Gastroesophageal sphincter (tissue), 4 donors: ENCODE results near the gene SNTG2. TPM values are rescaled to one million over a fixed set of nuclear protein-coding genes. Genes with fewer than 3 reads are reported as not detected.
A peak's percentile ranks its signal among the peaks of the same experiment; 100 is the strongest.
"Not testable (repeated sequence)": the region's sequence is repeated elsewhere in the genome, so short reads cannot be mapped to it uniquely, and the experiment has no call there.

Experiments used
- ATAC-seq: fragments of 150-250 bp; one replicate; pipeline ENCODE4 v1.9.1; 2016; ENCODE audit warnings: mild to moderate bottlenecking, moderate library complexity
- H3K27ac ChIP-seq, 4 donors: fragments of 200-600 bp; sonication (generic) in 3 of 4; 1 replicate in 3 of 4; 2 replicates in 1 of 4; pipeline ENCODE4 v1.5.1; 2016 to 2019
- H3K27me3 ChIP-seq: fragments of 200-600 bp; sonication (generic); one replicate; pipeline ENCODE4 v1.5.1; 2019
- H3K36me3 ChIP-seq, 2 donors: fragments of 200-600 bp; sonication (generic); one replicate each; pipeline ENCODE4 v1.5.1; 2019; ENCODE audit warnings: control low read depth in 1 of 2
- H3K4me1 ChIP-seq, 3 donors: fragments of 200-600 bp; sonication (generic); 1 replicate in 2 of 3; 2 replicates in 1 of 3; pipeline ENCODE4 v1.5.1; 2016 to 2019; ENCODE audit warnings: control low read depth in 2 of 3
- H3K4me3 ChIP-seq, 2 donors: fragments of 200-600 bp; sonication (generic); one replicate each; pipeline ENCODE4 v1.5.1; 2019; ENCODE audit warnings: mild to moderate bottlenecking in 1 of 2, moderate library complexity in 1 of 2
- H3K9me3 ChIP-seq, 3 donors: fragments of 200-600 bp; sonication (generic); one replicate each; pipeline ENCODE4 v1.5.1; 2017 to 2019; ENCODE audit warnings: control low read depth in 2 of 3
- CTCF ChIP-seq, 4 experiments: fragments of 200-600 bp in 2 of 4; fragments of 450-650 bp in 2 of 4; sonication (generic) in 1 of 4; IDR thresholded peaks; one replicate each; pipeline ENCODE4 v1.5.1; 2017 to 2019; ENCODE audit warnings: antibody characterized with exemption in 4 of 4, mild to moderate bottlenecking in 2 of 4, moderate library complexity in 2 of 4
- EP300 ChIP-seq: sonication (generic); formaldehyde crosslinking; IDR thresholded peaks from one replicate; pipeline ENCODE4 v1.6.1; 2017; ENCODE audit warnings: antibody characterized with exemption, mild to moderate bottlenecking
- POLR2A ChIP-seq, 2 donors: fragments of 450-650 bp; IDR thresholded peaks; one replicate each; pipeline ENCODE4 v1.6.1; 2017; ENCODE audit warnings: antibody characterized with exemption in 2 of 2, mild to moderate bottlenecking in 2 of 2, moderate library complexity in 1 of 2
- POLR2AphosphoS5 ChIP-seq: sonication (generic); formaldehyde crosslinking; IDR thresholded peaks from one replicate; pipeline ENCODE4 v1.6.1; 2017; ENCODE audit warnings: antibody characterized with exemption
- WGBS, 2 donors: methylation state at CpG; one replicate each; pipeline ENCODE4 v1.1.5; 2018; ENCODE audit warnings: low coverage in 1 of 2; 5-methylcytosine and 5-hydroxymethylcytosine counted together
- total RNA-seq, 4 donors: library from RNA; depleted of rRNA; stranded (reverse); fragments of >200 nt; gene quantifications; one replicate each; pipeline ENCODE4 v1.1.0, GENCODE V29; 2016

The SNTG2 gene
- total RNA-seq, 4 donors from 2014 or later = 1.5 to 7.9 (median 4.3) TPM

GRCh38 chr2:1377473-1377872 lies 426.8 kb downstream of the SNTG2 start:
- H3K4me1 ChIP-seq = no peaks in the 10 kb centered on the region
- H3K27ac ChIP-seq = no peak overlapping the region
- peak overlapping the region in 1 of 2 donors; percentile 41 for H3K4me3 ChIP-seq
- 60 to 80% methylated on average over 1 of the region's 6 CpGs for WGBS, 2 donors
- peaks cover 11% of the 10 kb centered on the region for H3K27me3 ChIP-seq
- no peaks in the 10 kb centered on the region for H3K36me3 ChIP-seq
- ATAC-seq = no peak
- TF ChIP-seq POLR2A (IDR thresholded peaks at IDR 0.05) (no peak), CTCF (IDR thresholded peaks at IDR 0.05) (no peak), EP300 (no peak), POLR2AphosphoS5 (no peak)
- no peaks in the 10 kb centered on the region for H3K9me3 ChIP-seq

- H3K4me3 ChIP-seq = peak overlapping the region in 1 of 2 donors; percentile 41
- H3K4me1 ChIP-seq = no peaks in the 10 kb centered on the region
- no peak overlapping the region for H3K27ac ChIP-seq
- peaks cover 11% of the 10 kb centered on the region for H3K27me3 ChIP-seq
- H3K36me3 ChIP-seq = no peaks in the 10 kb centered on the region
- 73 to 94% methylated on average over 3 to 4 of the region's 17 CpGs for WGBS, 2 donors
- no peak for ATAC-seq
- H3K9me3 ChIP-seq = no peaks in the 10 kb centered on the region
- TF ChIP-seq POLR2A (IDR thresholded peaks at IDR 0.05) (no peak), POLR2AphosphoS5 (no peak), EP300 (no peak), CTCF (IDR thresholded peaks at IDR 0.05) (no peak)
These were observed 428.0 kb downstream of the SNTG2 start for GRCh38 chr2:1378456-1379150.

- Histone ChIP-seq H3K36me3 (no peaks in the 10 kb centered on the region), H3K4me1 (no peaks in the 10 kb centered on the region), H3K9me3 (no peaks in the 10 kb centered on the region), H3K4me3 (no peak overlapping the region), H3K27ac (no peak overlapping the region), H3K27me3 (peaks cover 11% of the 10 kb centered on the region)
- 96 to 100% methylated on average over 1 to 3 of the region's 3 CpGs for WGBS, 2 donors
- TF ChIP-seq EP300 (no peak), POLR2A (IDR thresholded peaks at IDR 0.05) (no peak), POLR2AphosphoS5 (no peak), CTCF (IDR thresholded peaks at IDR 0.05) (no peak)
- ATAC-seq = no peak
These were observed 431.0 kb downstream of the SNTG2 start for GRCh38 chr2:1381644-1382043.

GRCh38 chr2:1387954-1388725 lies 437.5 kb downstream of the SNTG2 start:
- peak overlapping the region in 1 of 4 donors; percentile 17 for H3K27ac ChIP-seq
- H3K4me1 ChIP-seq, H3K9me3 ChIP-seq, H3K36me3 ChIP-seq, ATAC-seq, H3K4me3 ChIP-seq, H3K27me3 ChIP-seq: not testable (repeated sequence)
- 38 to 61% methylated on average over 4 to 5 of the region's 18 CpGs for WGBS, 2 donors

GRCh38 chr2:1390118-1390517 lies 439.5 kb downstream of the SNTG2 start:
- H3K4me1 ChIP-seq, H3K27ac ChIP-seq, H3K9me3 ChIP-seq, H3K36me3 ChIP-seq, H3K4me3 ChIP-seq, ATAC-seq, H3K27me3 ChIP-seq: not testable (repeated sequence)
- 77 to 87% methylated on average over 5 to 6 of the region's 6 CpGs for WGBS, 2 donors

GRCh38 chr2:1393321-1393720 lies 442.7 kb downstream of the SNTG2 start:
- no peaks in the 10 kb centered on the region for H3K9me3 ChIP-seq
- no peaks in the 10 kb centered on the region for H3K36me3 ChIP-seq
- ATAC-seq = no peak
- peaks cover 9% of the 10 kb centered on the region for H3K27me3 ChIP-seq
- H3K4me1 ChIP-seq = no peaks in the 10 kb centered on the region
- TF ChIP-seq POLR2A (IDR thresholded peaks at IDR 0.05) = no peak
- TF ChIP-seq POLR2AphosphoS5 = no peak
- TF ChIP-seq CTCF (IDR thresholded peaks at IDR 0.05) = no peak
- TF ChIP-seq EP300 = no peak
- H3K27ac ChIP-seq = no peak overlapping the region
- WGBS, 2 donors = 90% methylated on average over 1 of the region's 2 CpGs; no CpG with 5 or more reads in 1 of the 2 donors
- H3K4me3 ChIP-seq = no peak overlapping the region
